ENCODE results near the gene KCNJ9. TPM values are rescaled to one million over a fixed set of nuclear protein-coding genes. Genes with fewer than 3 reads are reported as not detected.
"Not testable (repeated sequence)": the region's sequence is repeated elsewhere in the genome, so short reads cannot be mapped to it uniquely, and the experiment has no call there.

KCNJ9 gene
- total and polyA plus RNA-seq, 3 donors from 2014 or later: 0.37 to 0.68 (median 0.55) TPM

DNA sequence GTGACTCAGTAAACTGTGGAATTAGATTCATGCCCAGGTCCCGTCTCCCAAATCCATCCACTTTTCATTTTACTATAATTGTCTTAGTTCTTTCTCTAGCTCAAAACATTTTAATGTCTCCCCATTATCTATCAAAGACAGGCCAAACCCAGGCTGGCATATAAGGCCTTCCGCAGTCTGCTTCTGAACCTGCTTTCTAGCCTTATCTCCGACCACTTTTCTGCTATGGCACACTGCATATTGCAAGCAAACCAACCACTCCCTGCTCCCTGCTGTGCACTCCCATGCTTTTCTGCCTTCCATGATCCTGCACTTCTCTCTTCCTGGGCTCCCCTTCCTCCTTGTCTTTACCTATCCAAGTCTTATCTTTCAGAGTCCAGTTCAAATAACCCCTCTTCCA is 32.2 kb upstream of the KCNJ9 start:
- Histone ChIP-seq H3K4me1 (peaks cover 13% of the 10 kb centered on the region), H3K27me3 (no peaks in the 10 kb centered on the region), H3K4me3 (no peak overlapping the region), H3K9me3 (no peaks in the 10 kb centered on the region), H3K36me3 (ENCODE audit: low read depth, missing control alignments) (no peaks in the 10 kb centered on the region), H3K27ac (no peak overlapping the region)
- TF ChIP-seq, protein P1, sequence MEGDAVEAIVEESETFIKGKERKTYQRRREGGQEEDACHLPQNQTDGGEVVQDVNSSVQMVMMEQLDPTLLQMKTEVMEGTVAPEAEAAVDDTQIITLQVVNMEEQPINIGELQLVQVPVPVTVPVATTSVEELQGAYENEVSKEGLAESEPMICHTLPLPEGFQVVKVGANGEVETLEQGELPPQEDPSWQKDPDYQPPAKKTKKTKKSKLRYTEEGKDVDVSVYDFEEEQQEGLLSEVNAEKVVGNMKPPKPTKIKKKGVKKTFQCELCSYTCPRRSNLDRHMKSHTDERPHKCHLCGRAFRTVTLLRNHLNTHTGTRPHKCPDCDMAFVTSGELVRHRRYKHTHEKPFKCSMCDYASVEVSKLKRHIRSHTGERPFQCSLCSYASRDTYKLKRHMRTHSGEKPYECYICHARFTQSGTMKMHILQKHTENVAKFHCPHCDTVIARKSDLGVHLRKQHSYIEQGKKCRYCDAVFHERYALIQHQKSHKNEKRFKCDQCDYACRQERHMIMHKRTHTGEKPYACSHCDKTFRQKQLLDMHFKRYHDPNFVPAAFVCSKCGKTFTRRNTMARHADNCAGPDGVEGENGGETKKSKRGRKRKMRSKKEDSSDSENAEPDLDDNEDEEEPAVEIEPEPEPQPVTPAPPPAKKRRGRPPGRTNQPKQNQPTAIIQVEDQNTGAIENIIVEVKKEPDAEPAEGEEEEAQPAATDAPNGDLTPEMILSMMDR (IDR thresholded peaks at IDR 0.05): no peak
- TF ChIP-seq POLR2A (IDR thresholded peaks at IDR 0.05): no peak
- no peak for DNase-seq
- intact Hi-C loops (cut with DNase I; ENCODE audit: low total_unique reads): no loop called here
- WGBS, 2 donors: 81 to 84% methylated on average over 3 of the region's 3 CpGs

DNA sequence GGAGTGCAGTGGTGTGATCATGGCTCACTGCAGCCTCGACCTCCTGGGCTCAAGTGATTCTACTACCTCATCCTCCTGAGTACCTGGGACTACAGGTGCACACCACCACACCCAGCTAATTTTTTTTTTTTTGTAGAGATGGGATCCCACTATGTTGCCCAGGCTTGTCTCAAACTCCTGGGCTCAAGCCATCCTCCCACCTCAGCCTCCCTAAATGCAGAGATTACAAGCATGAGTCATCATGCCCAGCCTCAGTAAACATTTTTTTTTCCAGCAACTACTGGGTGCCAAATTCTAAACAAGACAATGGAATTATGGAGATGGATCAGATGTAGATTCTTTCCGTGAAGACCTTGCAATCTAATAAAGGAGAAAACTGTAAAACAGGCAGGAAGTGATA is 31.2 kb upstream of the KCNJ9 start:
- H3K4me3 ChIP-seq; intact Hi-C loops (cut with DNase I; ENCODE audit: low total_unique reads); H3K9me3 ChIP-seq; DNase-seq; H3K27ac ChIP-seq; H3K27me3 ChIP-seq; H3K36me3 ChIP-seq (ENCODE audit: low read depth, missing control alignments): not testable (repeated sequence)
- peaks cover 13% of the 10 kb centered on the region for H3K4me1 ChIP-seq
- WGBS, 2 donors: 73 to 78% methylated on average over 2 of the region's 2 CpGs

DNA sequence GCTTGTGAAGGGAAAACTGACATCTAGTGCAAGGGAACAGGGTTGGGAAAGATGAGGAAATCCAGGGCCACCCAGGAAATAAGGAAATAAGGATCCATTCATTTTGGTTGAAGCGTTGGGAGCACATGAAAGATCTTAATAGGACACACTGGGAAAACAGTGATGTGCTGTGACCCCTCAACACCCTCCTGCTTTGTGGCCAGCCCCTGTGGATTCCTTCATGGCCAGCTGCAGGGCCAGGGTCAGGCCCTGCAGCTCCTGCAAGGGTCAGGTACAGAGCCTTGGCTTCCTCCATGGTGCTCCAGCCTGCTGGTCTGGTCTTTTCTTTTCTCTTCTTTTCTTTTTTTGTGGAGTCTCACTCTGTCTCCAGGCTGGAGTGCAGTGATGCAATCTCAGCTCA is 30.7 kb upstream of the KCNJ9 start:
- Histone ChIP-seq H3K4me1 (peaks cover 13% of the 10 kb centered on the region), H3K9me3 (no peaks in the 10 kb centered on the region)
- 82 to 89% methylated on average over 1 of the region's 1 CpG for whole genome bisulfite sequencing, 2 donors

DNA sequence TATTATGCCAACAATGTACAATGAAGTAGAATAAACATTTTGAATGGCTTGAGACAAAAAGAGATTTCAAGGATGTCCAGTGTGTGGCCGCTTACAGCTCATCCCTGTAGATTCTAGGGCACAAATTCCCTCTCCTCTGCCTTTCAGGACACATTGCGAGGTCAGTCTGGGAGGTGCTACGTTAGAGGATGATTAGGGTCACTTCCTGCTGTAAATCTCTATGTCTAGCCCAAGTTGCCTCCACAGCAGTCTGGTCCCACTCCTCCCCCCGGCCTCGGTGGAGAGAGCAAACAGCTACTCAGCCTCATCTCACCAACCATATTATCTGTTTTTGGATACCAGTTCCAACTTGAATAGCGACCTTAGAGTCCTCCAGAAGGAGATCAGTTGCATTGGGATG is 28.4 kb upstream of the KCNJ9 start:
- Histone ChIP-seq H3K27ac (no peak overlapping the region), H3K9me3 (no peaks in the 10 kb centered on the region), H3K36me3 (ENCODE audit: low read depth, missing control alignments) (no peaks in the 10 kb centered on the region), H3K27me3 (no peaks in the 10 kb centered on the region), H3K4me1 (no peaks in the 10 kb centered on the region), H3K4me3 (no peak overlapping the region)
- intact Hi-C loops (cut with DNase I; ENCODE audit: low total_unique reads): no loop called here
- no peak for TF ChIP-seq POLR2A (IDR thresholded peaks at IDR 0.05)
- TF ChIP-seq, protein P1 (IDR thresholded peaks at IDR 0.05): no peak
- no peak for DNase-seq
- 58 to 68% methylated on average over 6 of the region's 6 CpGs for WGBS, 2 donors

More for the DNA sequence above, 30.7 kb upstream of the KCNJ9 start:
- no peak for DNase-seq
- no peak for TF ChIP-seq POLR2A (IDR thresholded peaks at IDR 0.05)
- TF ChIP-seq, protein P1 (IDR thresholded peaks at IDR 0.05): no peak
- intact Hi-C loops (cut with DNase I; ENCODE audit: low total_unique reads): no loop called here
- Histone ChIP-seq H3K36me3 (ENCODE audit: low read depth, missing control alignments) (no peaks in the 10 kb centered on the region), H3K27me3 (no peaks in the 10 kb centered on the region), H3K27ac (no peak overlapping the region), H3K4me3 (no peak overlapping the region)

DNA sequence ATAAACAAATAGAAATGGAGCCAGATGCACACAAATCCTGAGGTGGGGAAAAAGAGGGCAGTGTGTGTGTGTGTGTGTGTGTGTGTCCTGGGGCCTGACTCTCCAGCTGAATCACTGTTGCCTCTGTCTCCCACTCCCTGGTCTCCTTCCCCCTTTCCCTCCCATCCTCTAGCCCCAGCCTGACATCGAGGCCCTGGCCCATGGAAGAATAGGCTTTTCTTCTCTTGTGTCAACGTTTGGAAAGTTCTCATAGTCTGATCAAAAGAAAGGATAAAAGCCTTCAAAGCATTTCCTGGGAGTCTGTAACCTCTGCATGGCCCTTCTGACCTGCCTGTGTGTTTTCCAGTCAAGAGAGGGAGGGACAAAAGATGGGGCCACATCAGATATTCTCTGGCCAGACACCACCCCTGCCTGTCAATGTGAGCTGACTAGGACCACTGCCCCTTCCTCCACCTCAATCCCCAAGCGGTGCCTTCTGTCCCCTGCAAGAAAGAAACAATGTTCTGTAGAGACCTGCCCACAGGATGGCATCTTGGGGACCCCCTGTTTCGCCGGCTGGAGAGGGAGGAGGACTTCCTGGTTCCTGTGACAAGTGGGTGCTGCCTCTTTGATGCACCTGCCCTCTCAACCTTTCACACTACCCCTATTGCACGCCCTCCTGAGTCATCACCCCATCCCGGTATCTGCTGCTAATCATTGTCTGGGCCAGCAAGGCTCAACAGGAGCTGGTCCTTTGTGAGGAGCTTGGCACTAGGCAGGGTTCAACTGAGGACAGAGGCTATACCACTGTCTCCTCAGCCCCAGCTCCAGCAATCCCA is 27.6 kb upstream of the KCNJ9 start:
- intact Hi-C loops (cut with DNase I; ENCODE audit: low total_unique reads): no loop called here
- Histone ChIP-seq H3K9me3 (no peaks in the 10 kb centered on the region), H3K36me3 (ENCODE audit: low read depth, missing control alignments) (no peaks in the 10 kb centered on the region), H3K27me3 (no peaks in the 10 kb centered on the region), H3K27ac (no peak overlapping the region), H3K4me3 (no peak overlapping the region), H3K4me1 (no peaks in the 10 kb centered on the region)
- 77% methylated on average over 7 of the region's 7 CpGs for WGBS, 2 donors
- no peak for DNase-seq
- TF ChIP-seq, protein P1 (IDR thresholded peaks at IDR 0.05): no peak
- no peak for TF ChIP-seq POLR2A (IDR thresholded peaks at IDR 0.05)
